ENCODE measurements around the gene JAGN1.
A peak's percentile ranks its signal among the peaks of the same experiment; 100 is the strongest.
"Not testable (repeated sequence)": the region's sequence is repeated elsewhere in the genome, so short reads cannot be mapped to it uniquely, and the experiment has no call there.

JAGN1 gene

DNA sequence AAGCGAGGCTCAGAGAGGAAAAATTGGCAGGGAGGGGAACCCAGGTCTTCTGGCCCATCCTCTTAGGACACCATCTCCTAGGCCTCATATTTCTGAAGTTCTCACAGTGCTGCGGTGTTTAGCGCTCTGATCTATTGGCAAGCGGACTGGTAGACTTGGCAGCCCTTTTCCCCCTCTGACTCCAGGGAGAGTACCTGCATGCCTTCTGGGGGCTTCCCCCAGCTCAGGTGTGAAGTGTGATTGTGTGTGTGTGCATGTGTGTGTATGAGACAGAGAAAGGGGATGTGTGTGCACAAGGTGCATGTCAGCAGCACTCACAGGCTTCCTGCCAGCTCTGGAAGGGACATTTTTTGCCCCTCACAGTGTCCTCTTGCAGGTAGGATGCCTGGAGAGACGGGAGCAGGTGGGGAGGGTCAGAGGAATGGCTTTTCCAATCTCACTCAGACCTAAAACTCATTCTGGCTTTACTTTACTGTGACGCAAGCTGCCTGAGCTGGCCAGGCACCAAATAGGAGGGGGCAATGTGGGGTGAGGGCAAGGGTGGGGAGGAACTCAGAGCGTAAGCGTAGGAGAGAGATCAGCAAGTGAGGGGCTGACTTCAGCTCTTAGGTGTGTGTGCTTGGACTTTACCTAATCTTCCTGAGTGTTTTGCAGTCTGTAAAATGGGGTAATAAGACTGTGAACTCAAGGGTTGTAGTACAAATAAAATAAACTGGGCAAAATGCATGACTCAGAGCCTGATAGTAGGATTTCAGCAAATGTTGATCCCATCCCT is 8.2 kb downstream of the JAGN1 start:
- DNase-seq (ENCODE audit: low read depth), result no peak

GRCh38 chr3:9899289-9899791 is 8.9 kb downstream of the JAGN1 start:
- DNase-seq (ENCODE audit: low read depth), result no peak

- not testable (repeated sequence) for DNase-seq (ENCODE audit: low read depth)
These were observed 10.6 kb downstream of the JAGN1 start for GRCh38 chr3:9900965-9901415.

GRCh38 chr3:9901967-9902366 is 11.6 kb downstream of the JAGN1 start:
- DNase-seq (ENCODE audit: low read depth), result no peak

DNA sequence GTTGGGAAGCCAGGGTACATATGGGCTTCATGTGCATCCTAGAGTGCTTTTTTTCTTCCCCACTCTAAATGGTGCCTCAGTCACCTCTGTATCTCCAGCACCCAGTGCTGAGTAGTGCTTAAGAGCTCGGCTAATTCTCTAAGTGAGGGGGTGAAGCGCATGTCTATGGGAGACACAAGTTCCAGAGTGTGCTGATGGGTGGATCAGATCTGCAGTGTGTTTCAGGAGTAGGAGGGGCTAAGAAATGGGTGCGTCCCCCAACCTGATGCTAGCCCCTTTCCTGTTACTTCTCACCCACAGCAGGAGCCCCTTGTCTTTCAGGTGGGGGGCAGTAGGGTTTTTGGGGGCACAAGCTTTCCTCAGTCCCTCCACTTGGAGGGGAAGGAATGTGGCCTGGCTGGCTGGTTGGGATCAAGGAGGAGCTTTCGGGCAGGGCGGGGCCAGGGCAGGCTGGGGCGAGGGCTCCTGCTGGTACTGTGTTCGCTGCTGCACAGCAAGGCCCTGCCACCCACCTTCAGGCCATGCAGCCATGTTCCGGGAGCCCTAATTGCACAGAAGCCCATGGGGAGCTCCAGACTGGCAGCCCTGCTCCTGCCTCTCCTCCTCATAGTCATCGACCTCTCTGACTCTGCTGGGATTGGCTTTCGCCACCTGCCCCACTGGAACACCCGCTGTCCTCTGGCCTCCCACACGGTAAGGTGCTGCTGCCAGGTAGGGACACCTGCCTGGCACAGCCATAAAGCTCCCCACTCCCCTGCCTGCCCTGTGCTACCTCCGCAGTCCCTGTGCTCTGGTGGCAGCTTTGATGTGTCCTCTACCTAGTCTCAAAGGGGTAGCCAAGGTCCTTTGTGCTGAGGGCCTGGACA is 12.2 kb downstream of the JAGN1 start, which contains the start of gene IL17RE:
Gene IL17RE (plus strand): TSS at position 477 of the 866 bp plus-strand sequence. CDS start 85 bp downstream, at position 562.
- peak; percentile 27 for DNase-seq (ENCODE audit: low read depth)

- DNase-seq (ENCODE audit: low read depth), result peak; percentile 74
These were observed 12.8 kb downstream of the JAGN1 start for GRCh38 chr3:9903238-9903624.

GRCh38 chr3:9903904-9904303 is 13.5 kb downstream of the JAGN1 start:
- no peak for DNase-seq (ENCODE audit: low read depth)

DNA sequence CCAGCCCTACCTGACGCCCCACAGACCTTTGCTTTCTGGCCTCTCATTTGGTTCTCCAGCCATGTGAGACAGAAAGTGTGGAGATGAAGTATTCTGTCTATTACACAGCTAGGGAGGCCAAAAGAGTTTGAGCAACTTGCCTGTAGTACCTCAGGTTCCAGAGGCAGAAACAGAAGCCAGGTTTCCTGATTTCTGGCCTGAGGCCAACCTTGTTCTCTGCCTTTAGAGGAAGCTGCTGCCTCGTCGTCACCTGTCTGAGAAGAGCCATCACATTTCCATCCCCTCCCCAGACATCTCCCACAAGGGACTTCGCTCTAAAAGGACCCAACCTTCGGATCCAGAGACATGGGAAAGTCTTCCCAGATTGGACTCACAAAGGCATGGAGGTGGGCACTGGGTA is 16.1 kb downstream of the JAGN1 start:
- DNase-seq (ENCODE audit: low read depth), result no peak

GRCh38 chr3:9908286-9908685 is 17.9 kb downstream of the JAGN1 start:
- no peak for DNase-seq (ENCODE audit: low read depth)

GRCh38 chr3:9909221-9910013 is 19.0 kb downstream of the JAGN1 start:
- DNase-seq (ENCODE audit: low read depth), result no peak

GRCh38 chr3:9911863-9912262 is 21.5 kb downstream of the JAGN1 start:
- DNase-seq (ENCODE audit: low read depth), result no peak

- peak; percentile 31 for DNase-seq (ENCODE audit: low read depth)
These were observed 22.0 kb downstream of the JAGN1 start for GRCh38 chr3:9912294-9912935.

DNA sequence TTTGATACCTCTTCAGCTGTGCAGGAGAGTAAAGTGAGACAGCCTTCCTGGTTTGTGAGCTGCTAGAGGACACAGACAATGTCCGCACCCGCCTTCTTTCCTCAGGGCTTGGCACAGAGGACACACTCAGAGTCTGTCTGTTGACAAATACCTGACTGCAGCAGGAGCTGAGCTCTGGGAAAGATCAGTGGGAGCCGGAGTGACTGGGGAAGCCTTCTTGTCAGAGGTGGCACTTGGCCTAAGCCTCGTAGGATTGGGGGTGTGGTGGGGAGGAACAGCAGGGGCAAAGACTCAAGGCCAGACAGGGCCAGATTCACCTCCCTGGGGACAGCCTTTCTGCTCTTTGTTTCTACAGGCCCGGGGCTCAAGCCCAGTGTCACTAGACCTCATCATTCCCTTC is 23.2 kb downstream of the JAGN1 start:
- DNase-seq (ENCODE audit: low read depth), result no peak

DNA sequence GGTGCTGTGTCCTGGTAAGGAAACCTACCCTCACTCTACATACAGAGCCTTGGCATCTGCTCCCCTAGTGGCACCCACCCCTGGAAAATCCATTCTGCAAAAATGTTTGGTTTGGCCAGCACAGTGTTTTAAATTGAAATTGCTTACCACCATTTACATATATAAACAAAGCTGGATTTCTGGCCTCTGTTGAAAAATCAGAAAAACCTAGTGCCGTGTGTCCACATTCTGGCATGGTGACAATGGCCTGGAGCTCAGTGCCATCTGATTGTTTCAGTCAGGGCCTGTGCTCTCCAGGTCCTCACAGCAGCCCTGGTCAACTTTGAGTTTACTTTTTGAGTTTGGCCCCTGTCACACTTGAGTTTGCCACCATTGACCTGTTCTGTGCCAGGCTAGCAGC is 23.6 kb downstream of the JAGN1 start:
- DNase-seq (ENCODE audit: low read depth), result no peak

GRCh38 chr3:9914559-9915253 is 24.3 kb downstream of the JAGN1 start:
- no peak for DNase-seq (ENCODE audit: low read depth)

DNA sequence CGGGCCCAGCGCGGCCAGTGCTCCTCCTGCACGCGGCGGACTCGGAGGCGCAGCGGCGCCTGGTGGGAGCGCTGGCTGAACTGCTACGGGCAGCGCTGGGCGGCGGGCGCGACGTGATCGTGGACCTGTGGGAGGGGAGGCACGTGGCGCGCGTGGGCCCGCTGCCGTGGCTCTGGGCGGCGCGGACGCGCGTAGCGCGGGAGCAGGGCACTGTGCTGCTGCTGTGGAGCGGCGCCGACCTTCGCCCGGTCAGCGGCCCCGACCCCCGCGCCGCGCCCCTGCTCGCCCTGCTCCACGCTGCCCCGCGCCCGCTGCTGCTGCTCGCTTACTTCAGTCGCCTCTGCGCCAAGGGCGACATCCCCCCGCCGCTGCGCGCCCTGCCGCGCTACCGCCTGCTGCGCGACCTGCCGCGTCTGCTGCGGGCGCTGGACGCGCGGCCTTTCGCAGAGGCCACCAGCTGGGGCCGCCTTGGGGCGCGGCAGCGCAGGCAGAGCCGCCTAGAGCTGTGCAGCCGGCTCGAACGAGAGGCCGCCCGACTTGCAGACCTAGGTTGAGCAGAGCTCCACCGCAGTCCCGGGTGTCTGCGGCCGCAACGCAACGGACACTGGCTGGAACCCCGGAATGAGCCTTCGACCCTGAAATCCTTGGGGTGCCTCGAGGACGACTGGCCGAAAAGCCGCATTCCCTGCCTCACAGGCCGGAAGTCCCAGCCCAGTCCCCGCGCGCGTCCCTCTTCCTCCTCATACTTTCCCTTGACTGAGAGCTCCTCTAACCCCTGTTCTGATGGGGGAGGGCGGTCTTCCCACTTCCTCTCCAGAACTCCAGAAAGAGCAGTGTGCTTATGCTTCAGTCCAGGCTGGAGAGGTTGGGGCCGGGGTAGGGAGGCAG is 25.1 kb downstream of the JAGN1 start:
- peak; percentile 84 for DNase-seq (ENCODE audit: low read depth)

GRCh38 chr3:9916346-9916733 is 25.9 kb downstream of the JAGN1 start:
- DNase-seq (ENCODE audit: low read depth), result peak; percentile 64

GRCh38 chr3:9916734-9917680 is 26.6 kb downstream of the JAGN1 start, which contains the start of gene IL17RC:
IL17RC (plus strand) TSS chr3:9917098; CDS start chr3:9917316, 218 bp downstream.
- DNase-seq (ENCODE audit: low read depth), result peak; percentile 91

- DNase-seq (ENCODE audit: low read depth), result no peak
These were observed 27.4 kb downstream of the JAGN1 start for GRCh38 chr3:9917820-9918219.
